GM10847 (cell line): Measurements from ENCODE around the gene LY6G5B.

Experiments
- POLR2A ChIP-seq: IDR thresholded peaks from 2 replicates; pipeline ENCODE4 v1.6.1; 2011; ENCODE audit not compliant: insufficient read length; ENCODE audit errors: extremely low read depth

The LY6G5B gene

GRCh38 chr6:31691078-31691463 lies 21.3 kb downstream of the LY6G5B start:
- TF ChIP-seq POLR2A, result no peak

DNA sequence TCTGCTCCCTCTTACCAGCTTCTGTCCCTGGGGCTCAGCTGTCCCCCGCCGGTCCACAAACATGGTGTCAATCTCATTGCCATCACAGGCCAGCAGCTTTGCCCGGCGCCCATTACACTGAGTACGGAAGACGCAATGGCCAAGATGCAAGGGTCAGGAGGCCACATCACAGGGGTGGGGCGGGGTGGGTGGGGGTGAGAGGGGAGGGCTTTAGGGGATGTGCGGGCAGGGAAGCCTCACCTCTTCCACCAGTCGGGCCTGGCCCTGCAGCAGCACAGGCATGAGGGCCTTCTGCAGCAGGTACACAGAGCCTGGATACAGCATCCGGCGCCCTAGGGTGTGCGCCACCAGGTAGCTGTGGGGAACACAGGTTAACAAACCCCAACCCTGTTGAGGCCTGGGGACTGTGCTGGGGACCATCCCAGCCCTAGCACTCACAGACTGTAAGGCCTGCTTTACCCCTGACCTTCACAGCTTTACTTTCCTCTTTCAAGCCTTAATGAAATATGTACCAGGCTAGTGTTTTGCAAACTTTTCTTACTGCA lies 21.9 kb downstream of the LY6G5B start:
- no peak for TF ChIP-seq POLR2A

DNA sequence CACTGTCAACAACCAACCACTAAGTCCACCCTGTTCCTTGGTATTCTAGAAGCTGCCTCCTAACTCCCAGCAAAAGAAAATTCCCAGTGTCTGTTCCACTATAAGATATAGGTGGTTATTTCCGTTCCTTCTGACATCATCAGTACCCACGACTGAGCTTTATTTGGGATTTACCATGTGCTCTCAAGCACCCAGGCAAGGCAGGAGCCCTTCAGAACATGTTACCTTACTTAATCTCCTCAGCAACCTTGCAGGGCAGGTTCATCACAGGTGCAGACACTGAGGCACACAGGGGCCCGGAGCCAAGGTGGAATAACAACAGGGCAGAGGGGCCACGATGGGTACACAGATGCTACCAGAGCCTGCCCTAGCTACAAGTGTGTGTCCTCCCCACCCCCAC lies 22.6 kb downstream of the LY6G5B start:
- no peak for TF ChIP-seq POLR2A

- TF ChIP-seq POLR2A, result no peak
Measured at GRCh38 chr6:31692886-31693285, 23.1 kb downstream of the LY6G5B start.

DNA sequence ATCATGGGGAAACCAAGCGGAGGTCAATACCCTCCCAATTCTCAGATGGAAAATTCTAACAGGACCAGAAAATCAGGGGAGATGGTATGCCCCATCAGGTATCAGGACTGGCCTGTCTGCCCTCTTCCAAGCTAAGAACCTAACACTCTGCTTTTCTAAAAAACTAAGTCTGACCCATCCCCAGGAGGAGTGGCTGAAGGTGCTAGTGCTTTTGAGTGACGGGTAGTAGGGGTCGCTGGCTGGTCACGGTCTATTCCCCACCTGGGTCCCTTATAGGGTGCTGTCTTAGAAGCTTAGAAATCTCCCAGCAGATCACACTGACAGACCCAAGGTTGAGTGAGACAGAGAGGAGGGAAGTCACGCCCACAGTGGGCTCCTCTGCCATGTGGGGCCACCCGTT lies 23.8 kb downstream of the LY6G5B start:
- TF ChIP-seq POLR2A, result no peak

GRCh38 chr6:31697555-31697954 lies 27.8 kb downstream of the LY6G5B start:
- no peak for TF ChIP-seq POLR2A

- TF ChIP-seq POLR2A, result no peak
Measured at GRCh38 chr6:31700740-31701401, 31.1 kb downstream of the LY6G5B start.

DNA sequence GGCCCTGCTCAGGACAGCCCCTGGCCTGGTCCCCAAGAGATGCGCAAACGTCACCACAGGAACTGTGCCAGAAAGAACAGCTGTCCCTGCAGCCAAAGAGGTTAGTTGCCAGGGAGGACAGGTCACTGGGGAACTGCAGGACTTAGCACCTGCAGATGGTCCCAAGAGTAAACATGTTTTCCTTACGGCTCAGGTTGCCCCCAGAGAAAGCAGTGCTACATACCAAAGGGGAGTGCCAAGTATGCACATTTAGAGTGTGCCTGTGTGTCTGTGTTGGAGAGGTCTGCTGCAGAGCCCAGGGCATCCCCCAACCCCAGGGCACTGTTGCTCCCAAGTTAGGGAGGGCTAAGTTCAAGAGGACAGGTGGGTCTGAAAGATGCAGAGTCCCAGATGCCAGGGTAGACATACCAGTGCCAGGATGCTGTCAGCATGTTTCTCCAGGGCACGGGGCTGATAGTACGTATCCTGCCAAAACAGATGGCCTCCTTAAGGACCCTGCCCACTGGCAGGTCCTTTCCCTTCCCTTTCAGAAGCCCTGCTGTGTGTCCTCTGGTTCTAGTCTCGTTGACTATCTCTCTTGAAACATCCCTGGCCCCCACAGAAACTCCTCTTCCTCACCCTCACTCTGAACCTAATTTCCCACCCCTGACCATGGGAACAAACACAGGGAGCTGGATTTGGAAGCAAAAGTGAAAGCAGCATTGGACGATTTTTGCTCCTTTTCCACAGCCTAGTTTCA lies 32.1 kb downstream of the LY6G5B start:
- TF ChIP-seq POLR2A, result no peak

- no peak for TF ChIP-seq POLR2A
Measured at GRCh38 chr6:31702405-31702818, 32.6 kb downstream of the LY6G5B start.

GRCh38 chr6:31702819-31703716 lies 33.3 kb downstream of the LY6G5B start, which contains the start of gene ABHD16A:
Gene ABHD16A (minus strand): TSS chr6:31703324. CDS start chr6:31703281, 43 bp downstream.
- peak; percentile 89 for TF ChIP-seq POLR2A

GRCh38 chr6:31705931-31706330 lies 36.2 kb downstream of the LY6G5B start:
- no peak for TF ChIP-seq POLR2A

- no peak for TF ChIP-seq POLR2A
Measured at GRCh38 chr6:31706599-31706998, 36.8 kb downstream of the LY6G5B start, which contains the start of gene LY6G6F. Gene LY6G6F (plus strand): TSS chr6:31706866. CDS start chr6:31706907, 41 bp downstream.

DNA sequence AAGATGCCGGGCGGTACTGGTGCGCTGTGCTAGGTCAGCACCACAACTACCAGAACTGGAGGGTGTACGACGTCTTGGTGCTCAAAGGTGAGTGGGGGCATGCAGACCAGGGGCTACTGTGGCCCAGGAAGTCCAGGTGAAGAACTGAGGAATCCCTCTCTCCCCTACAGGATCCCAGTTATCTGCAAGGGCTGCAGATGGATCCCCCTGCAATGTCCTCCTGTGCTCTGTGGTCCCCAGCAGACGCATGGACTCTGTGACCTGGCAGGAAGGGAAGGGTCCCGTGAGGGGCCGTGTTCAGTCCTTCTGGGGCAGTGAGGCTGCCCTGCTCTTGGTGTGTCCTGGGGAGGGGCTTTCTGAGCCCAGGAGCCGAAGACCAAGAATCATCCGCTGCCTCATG lies 37.9 kb downstream of the LY6G5B start:
- no peak for TF ChIP-seq POLR2A

DNA sequence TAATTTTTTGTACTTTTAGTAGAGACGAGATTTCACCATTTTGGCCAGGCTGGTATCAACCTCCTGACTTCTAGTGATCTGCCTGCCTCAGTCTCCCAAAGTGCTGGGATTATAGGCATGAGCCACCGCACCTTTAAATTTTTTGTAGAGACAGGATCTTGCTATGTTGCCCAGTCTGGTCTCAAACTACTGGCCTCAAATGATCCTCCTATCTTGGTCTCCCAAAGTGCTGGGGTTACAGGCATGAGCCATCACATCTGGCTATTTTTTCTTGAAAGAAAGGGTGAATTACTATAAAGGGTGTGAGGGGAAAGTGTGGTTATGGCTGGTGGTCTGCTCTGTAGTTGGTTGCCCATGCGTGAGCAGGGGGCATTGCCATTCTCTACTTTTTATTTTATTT lies 38.4 kb downstream of the LY6G5B start:
- no peak for TF ChIP-seq POLR2A

DNA sequence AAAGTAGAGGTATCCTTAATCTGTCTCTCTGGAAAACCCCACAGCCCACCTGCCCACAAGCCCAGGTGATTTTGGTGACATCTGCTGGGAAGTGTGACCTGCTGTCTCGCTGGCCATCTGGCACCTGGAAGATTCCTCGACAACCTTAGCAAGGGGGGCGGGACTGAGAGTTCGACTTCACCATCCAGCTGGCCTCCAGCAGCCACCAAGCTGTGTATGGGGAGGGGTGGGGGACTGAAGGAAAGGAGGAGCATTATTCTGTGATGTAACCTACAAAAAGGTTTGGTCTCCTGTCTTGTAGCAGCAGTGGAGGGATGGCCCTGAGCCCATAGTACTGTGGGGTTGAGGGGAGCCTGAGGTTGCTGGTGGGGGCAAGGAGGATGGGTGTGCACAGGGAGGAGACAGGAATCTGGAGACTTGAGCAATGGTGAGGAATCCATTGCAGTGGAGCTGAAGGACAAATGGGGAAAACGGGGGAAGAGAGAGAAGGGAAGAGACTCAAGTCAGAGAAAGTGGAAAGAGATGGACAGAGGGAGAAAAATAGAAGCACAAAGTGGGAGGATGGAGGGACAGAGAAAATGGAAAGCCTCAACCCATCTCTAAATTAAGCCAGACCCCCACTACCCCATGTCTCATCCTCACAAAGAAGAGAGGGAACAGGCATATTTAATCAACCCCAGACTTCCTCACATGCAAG lies 40.9 kb downstream of the LY6G5B start:
- TF ChIP-seq POLR2A, result no peak

DNA sequence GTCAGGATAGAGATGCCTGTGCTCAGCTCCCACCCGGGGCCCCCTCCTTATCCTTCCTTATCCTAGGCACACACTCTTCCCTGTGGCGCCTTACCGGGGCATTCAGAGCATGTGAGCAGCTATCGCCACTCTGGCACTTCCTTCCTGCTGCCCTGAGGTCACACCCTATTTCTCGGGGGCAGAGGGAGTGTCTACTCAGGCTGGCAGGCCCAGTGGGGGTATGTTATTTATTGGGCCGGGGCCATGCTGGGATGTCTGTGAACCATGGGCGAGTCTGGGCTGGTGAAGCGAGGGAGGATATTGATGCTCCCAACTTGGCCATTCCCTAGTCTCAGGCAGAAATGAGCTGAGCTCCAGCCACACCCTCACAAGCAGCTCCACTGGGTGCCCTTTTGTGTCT lies 41.5 kb downstream of the LY6G5B start:
- TF ChIP-seq POLR2A, result no peak
